IPS-18a (cell line): ENCODE measurements around the gene CPSF7.

Experiments used
- H3K27ac ChIP-seq: one replicate; pipeline ENCODE4 v1.5.1; 2013; ENCODE audit warnings: low read length
- H3K27me3 ChIP-seq: one replicate; pipeline ENCODE4 v1.6.1; 2013; ENCODE audit warnings: mild to moderate bottlenecking, low read length; ENCODE audit not compliant: control insufficient read depth, insufficient read depth
- H3K36me3 ChIP-seq: one replicate; pipeline ENCODE4 v1.6.1; 2013; ENCODE audit warnings: low read depth, low read length; ENCODE audit not compliant: control insufficient read depth
- H3K4me1 ChIP-seq: one replicate; pipeline ENCODE4 v1.6.1; 2013; ENCODE audit warnings: low read depth, low read length; ENCODE audit not compliant: control insufficient read depth
- H3K4me3 ChIP-seq: one replicate; pipeline ENCODE4 v1.5.1; 2013; ENCODE audit warnings: low read length
- H3K9ac ChIP-seq: one replicate; pipeline ENCODE4 v1.6.1; 2013; ENCODE audit warnings: mild to moderate bottlenecking, low read length, moderate library complexity
- H3K9me3 ChIP-seq: one replicate; pipeline ENCODE4 v1.6.1; 2013; ENCODE audit warnings: low read depth, low read length; ENCODE audit not compliant: control insufficient read depth

CPSF7 gene

GRCh38 chr11:61460986-61461385 is 31.2 kb upstream of the CPSF7 start:
- Histone ChIP-seq H3K4me3 (no peak overlapping the region), H3K36me3 (no peaks in the 10 kb centered on the region), H3K27ac (no peak overlapping the region), H3K27me3 (no peaks in the 10 kb centered on the region), H3K9me3 (no peaks in the 10 kb centered on the region), H3K4me1 (no peaks in the 10 kb centered on the region), H3K9ac (no peak overlapping the region)

GRCh38 chr11:61460474-61460881 is 30.7 kb upstream of the CPSF7 start:
- no peaks in the 10 kb centered on the region for H3K27me3 ChIP-seq
- H3K36me3 ChIP-seq, result no peaks in the 10 kb centered on the region
- no peak overlapping the region for H3K27ac ChIP-seq
- H3K4me1 ChIP-seq, result no peaks in the 10 kb centered on the region
- H3K9me3 ChIP-seq, result no peaks in the 10 kb centered on the region
- no peak overlapping the region for H3K9ac ChIP-seq
- no peak overlapping the region for H3K4me3 ChIP-seq

GRCh38 chr11:61454520-61454919 is 24.7 kb upstream of the CPSF7 start:
- Histone ChIP-seq H3K9me3 (no peaks in the 10 kb centered on the region), H3K9ac (no peak overlapping the region), H3K27me3 (no peaks in the 10 kb centered on the region), H3K4me1 (no peaks in the 10 kb centered on the region), H3K4me3 (no peak overlapping the region), H3K27ac (no peak overlapping the region), H3K36me3 (peaks cover 5% of the 10 kb centered on the region)

- no peak overlapping the region for H3K9ac ChIP-seq
- peaks cover 6% of the 10 kb centered on the region for H3K36me3 ChIP-seq
- H3K27ac ChIP-seq, result no peak overlapping the region
- H3K27me3 ChIP-seq, result no peaks in the 10 kb centered on the region
- no peaks in the 10 kb centered on the region for H3K4me1 ChIP-seq
- H3K9me3 ChIP-seq, result no peaks in the 10 kb centered on the region
- H3K4me3 ChIP-seq, result no peak overlapping the region
These were observed 23.9 kb upstream of the CPSF7 start for GRCh38 chr11:61453695-61454094.

- no peak overlapping the region for H3K27ac ChIP-seq
- no peak overlapping the region for H3K9ac ChIP-seq
- H3K27me3 ChIP-seq, result no peaks in the 10 kb centered on the region
- H3K4me3 ChIP-seq, result no peak overlapping the region
- no peaks in the 10 kb centered on the region for H3K4me1 ChIP-seq
- H3K9me3 ChIP-seq, result no peaks in the 10 kb centered on the region
- H3K36me3 ChIP-seq, result peaks cover 15% of the 10 kb centered on the region
These were observed 23.1 kb upstream of the CPSF7 start for GRCh38 chr11:61452825-61453224.

- Histone ChIP-seq H3K27me3 (no peaks in the 10 kb centered on the region), H3K27ac (no peak overlapping the region), H3K9ac (no peak overlapping the region), H3K36me3 (peaks cover 25% of the 10 kb centered on the region), H3K4me3 (no peak overlapping the region), H3K9me3 (no peaks in the 10 kb centered on the region), H3K4me1 (peaks cover 8% of the 10 kb centered on the region)
These were observed 18.8 kb upstream of the CPSF7 start for GRCh38 chr11:61448552-61448927.

GRCh38 chr11:61447601-61448551 is 18.1 kb upstream of the CPSF7 start:
- Histone ChIP-seq H3K27ac (no peak overlapping the region), H3K36me3 (peaks cover 25% of the 10 kb centered on the region), H3K4me3 (no peak overlapping the region), H3K9me3 (no peaks in the 10 kb centered on the region), H3K27me3 (no peaks in the 10 kb centered on the region), H3K9ac (no peak overlapping the region), H3K4me1 (peaks cover 8% of the 10 kb centered on the region)

GRCh38 chr11:61446211-61446651 is 16.5 kb upstream of the CPSF7 start:
- Histone ChIP-seq H3K4me3 (no peak overlapping the region), H3K36me3 (peaks cover 25% of the 10 kb centered on the region), H3K27me3 (no peaks in the 10 kb centered on the region), H3K9ac (peak overlapping the region; percentile 19), H3K4me1 (peaks cover 8% of the 10 kb centered on the region), H3K27ac (peak overlapping the region; percentile 19), H3K9me3 (no peaks in the 10 kb centered on the region)

GRCh38 chr11:61445516-61445915 is 15.7 kb upstream of the CPSF7 start:
- H3K9ac ChIP-seq, result no peak overlapping the region
- H3K27me3 ChIP-seq, result no peaks in the 10 kb centered on the region
- no peak overlapping the region for H3K27ac ChIP-seq
- peaks cover 30% of the 10 kb centered on the region for H3K36me3 ChIP-seq
- H3K9me3 ChIP-seq, result no peaks in the 10 kb centered on the region
- peaks cover 8% of the 10 kb centered on the region for H3K4me1 ChIP-seq
- no peak overlapping the region for H3K4me3 ChIP-seq

GRCh38 chr11:61442616-61443015 is 12.8 kb upstream of the CPSF7 start:
- Histone ChIP-seq H3K36me3 (peaks cover 37% of the 10 kb centered on the region), H3K27ac (no peak overlapping the region), H3K9ac (no peak overlapping the region), H3K4me1 (peaks cover 8% of the 10 kb centered on the region), H3K9me3 (no peaks in the 10 kb centered on the region), H3K4me3 (no peak overlapping the region), H3K27me3 (no peaks in the 10 kb centered on the region)

GRCh38 chr11:61439615-61440014 is 9.8 kb upstream of the CPSF7 start:
- Histone ChIP-seq H3K27ac (no peak overlapping the region), H3K36me3 (peaks cover 37% of the 10 kb centered on the region), H3K4me1 (no peaks in the 10 kb centered on the region)

GRCh38 chr11:61437496-61437895 is 7.7 kb upstream of the CPSF7 start:
- Histone ChIP-seq H3K9me3 (no peaks in the 10 kb centered on the region), H3K9ac (no peak overlapping the region), H3K36me3 (peaks cover 37% of the 10 kb centered on the region), H3K4me3 (no peak overlapping the region), H3K4me1 (no peaks in the 10 kb centered on the region), H3K27ac (no peak overlapping the region), H3K27me3 (no peaks in the 10 kb centered on the region)

More at GRCh38 chr11:61439615-61440014, 9.8 kb upstream of the CPSF7 start:
- H3K9me3 ChIP-seq, result no peaks in the 10 kb centered on the region
- H3K9ac ChIP-seq, result no peak overlapping the region
- no peak overlapping the region for H3K4me3 ChIP-seq
- no peaks in the 10 kb centered on the region for H3K27me3 ChIP-seq
